Effector CD8-positive, alpha-beta T cell (primary cell): ENCODE data around the gene MYO16.

ENCODE experiments used
- DNase-seq: peaks from one replicate; lab custom pipeline; 2025; lab: John Stamatoyannopoulos, UW

MYO16 gene

GRCh38 chr13:108795841-108796240 is 166.4 kb downstream of the MYO16 start:
- DNase-seq: no peak

DNA sequence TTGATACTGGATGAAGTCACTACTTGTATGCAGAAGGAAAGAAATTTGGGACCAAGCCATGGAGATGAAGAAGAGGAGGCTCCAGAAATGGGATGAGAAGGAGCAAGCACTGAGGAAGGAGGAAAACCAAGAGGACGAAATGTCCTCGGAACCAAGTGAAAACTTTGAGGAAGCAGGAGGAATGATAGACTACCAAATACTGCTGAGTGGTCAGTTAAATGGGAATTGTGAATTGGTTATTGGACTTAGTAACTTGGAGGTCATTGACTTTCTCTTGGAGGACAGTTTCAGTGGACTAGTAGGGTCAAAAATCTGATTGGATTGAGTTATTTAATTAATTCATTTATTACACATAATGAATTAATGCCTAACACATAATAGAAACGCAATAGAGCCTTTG is 167.9 kb downstream of the MYO16 start:
- no peak for DNase-seq

GRCh38 chr13:108807841-108808240 is 178.4 kb downstream of the MYO16 start:
- no peak for DNase-seq

GRCh38 chr13:108812165-108812564 is 182.8 kb downstream of the MYO16 start:
- DNase-seq: no peak

GRCh38 chr13:108812661-108813060 is 183.2 kb downstream of the MYO16 start:
- DNase-seq: no peak

DNA sequence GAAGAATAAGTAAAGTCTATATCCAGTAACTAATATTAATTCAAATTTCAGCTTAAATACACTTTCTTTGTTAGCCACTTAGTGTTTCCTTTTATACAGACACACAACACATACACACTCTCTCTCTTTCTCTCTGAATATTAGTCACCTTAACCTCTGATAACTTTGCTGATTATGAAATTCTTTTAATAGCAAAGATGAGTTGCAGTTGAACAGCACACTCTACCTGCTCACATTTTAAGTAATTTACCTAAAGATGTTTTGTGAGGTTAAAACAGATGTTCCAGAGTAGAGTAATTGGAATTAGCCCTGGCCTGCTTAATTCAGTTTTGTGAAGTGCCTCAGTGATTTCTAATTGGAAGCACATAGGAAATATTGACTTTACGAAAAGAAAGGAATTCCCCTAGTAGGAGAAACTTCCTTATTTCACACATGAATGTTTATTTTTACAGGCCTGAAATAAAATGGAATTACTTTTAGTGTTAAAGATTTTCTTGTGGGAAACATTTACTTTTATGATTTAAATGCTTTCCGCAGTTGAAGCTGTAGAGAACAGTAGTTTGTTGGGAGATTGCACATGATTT is 184.3 kb downstream of the MYO16 start:
- no peak for DNase-seq

DNA sequence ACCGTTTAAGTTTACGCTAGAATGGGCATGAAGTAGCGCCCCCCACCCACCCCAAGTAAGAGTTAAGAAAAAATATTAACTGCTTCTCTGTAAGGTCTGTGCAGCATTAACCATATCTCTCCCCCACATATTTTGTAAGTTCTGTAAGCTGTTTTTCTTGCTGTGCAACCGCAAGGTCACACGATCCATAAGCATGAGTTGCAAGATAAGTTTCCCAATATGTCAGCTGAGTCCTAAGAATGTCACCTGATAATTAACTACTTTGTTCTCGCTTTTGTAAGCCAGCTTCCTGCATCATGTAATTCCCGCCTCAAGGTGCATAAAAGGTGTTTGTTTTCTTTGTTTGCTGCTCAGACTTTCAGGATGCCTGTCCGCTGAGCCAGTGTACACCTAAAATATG is 187.0 kb downstream of the MYO16 start:
- no peak for DNase-seq

- DNase-seq: no peak
Observed at GRCh38 chr13:108827646-108828045, 198.2 kb downstream of the MYO16 start.

DNA sequence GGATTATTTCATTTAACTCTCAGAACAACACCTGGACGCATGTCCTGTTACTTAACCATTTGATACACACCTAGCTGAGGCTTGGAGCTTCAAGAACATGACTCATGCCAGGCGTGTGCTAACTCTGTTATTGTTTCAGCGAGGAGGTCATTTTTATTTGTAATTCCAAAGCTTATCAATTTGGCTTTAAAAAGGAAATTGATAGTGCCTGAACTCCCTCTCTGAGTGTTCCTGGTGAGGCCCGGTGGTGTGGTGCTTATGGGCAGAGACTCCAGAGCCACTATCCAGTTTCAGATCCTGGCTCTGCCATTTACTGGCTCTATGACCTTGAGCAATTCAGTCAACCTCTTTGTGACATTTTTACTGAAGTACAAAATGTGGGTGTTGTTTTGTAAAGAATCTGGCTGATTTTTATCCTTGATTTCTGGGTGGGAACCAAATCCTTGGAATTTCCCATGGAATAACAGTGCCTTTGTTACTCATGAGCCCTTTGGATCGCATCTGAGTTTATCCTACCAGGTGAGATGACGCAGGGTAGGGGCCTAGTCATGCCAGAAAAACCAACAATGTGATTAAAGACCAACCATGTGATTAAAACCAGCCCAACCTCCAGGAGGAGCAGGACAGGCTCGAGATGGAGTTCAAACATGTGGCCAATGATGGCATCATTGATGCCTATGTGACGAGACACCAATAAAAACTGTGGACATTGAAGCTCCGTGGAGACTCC is 198.8 kb downstream of the MYO16 start:
- no peak for DNase-seq

- no peak for DNase-seq
Observed at GRCh38 chr13:108830916-108831315, 201.5 kb downstream of the MYO16 start.

- DNase-seq: no peak
Observed at GRCh38 chr13:108833531-108833930, 204.1 kb downstream of the MYO16 start.

GRCh38 chr13:108834193-108834592 is 204.8 kb downstream of the MYO16 start:
- DNase-seq: no peak

DNA sequence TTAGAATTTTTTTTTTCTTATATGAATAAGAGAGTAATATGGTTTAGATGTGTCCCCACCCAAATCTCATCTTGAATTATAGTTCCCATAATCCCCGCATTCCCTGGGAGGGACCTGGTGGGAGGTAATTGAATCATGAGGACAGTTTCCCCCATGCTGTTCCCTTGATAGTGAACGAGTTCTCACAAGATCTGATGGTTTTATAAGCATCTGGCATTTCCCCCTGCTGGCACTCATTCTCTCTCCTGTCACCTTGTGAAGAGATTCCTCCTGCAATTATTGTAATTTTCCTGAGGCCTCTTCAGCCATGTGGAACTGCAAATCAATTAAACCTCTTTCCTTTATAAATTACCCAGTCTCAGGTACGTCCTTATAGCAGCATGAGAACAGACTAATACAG is 205.7 kb downstream of the MYO16 start:
- no peak for DNase-seq

GRCh38 chr13:108850691-108851090 is 221.3 kb downstream of the MYO16 start:
- no peak for DNase-seq

- no peak for DNase-seq
Observed at GRCh38 chr13:108851660-108852059, 222.2 kb downstream of the MYO16 start.

DNA sequence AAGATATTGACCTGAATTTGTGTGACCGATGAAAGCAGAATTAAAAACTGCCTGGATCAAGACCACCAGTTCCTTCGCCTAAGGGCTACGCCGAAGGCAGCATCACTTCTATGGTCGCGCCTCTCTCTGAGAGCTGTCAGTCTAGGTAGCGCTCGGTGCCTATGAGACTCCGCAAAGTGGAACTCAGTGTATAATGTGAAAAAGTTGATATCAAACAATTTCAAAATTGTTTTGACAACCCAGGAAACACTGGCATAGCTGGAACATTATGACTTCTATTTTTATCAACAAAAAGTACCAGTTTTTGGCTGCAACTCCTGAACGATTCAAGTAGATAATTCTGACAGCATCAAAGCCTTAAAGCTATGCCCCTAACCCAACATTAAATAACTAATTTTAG is 223.6 kb downstream of the MYO16 start:
- no peak for DNase-seq

GRCh38 chr13:108855737-108856387 is 226.5 kb downstream of the MYO16 start:
- DNase-seq: no peak

DNA sequence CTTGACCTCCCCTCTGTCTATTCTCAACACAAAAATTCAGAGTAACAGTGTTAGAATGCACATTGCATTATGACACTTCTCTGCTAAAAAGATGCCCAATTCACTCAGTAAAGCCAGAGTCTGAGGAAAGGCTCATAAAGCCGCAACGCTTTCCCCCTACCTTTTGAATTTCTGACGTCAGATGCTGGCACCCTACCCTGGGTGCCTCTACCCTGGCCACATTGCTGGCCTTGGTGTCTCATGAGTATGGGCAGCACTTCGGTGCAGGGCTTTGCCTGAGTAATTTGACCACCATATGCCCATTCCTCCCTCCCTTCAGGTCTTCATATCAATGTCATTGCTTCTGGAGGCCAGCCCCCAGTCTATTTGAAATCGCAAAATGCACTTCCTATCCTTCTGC is 229.3 kb downstream of the MYO16 start:
- DNase-seq: no peak

- DNase-seq: no peak
Observed at GRCh38 chr13:108859197-108860012, 230.0 kb downstream of the MYO16 start.

GRCh38 chr13:108860418-108860817 is 231.0 kb downstream of the MYO16 start:
- no peak for DNase-seq

DNA sequence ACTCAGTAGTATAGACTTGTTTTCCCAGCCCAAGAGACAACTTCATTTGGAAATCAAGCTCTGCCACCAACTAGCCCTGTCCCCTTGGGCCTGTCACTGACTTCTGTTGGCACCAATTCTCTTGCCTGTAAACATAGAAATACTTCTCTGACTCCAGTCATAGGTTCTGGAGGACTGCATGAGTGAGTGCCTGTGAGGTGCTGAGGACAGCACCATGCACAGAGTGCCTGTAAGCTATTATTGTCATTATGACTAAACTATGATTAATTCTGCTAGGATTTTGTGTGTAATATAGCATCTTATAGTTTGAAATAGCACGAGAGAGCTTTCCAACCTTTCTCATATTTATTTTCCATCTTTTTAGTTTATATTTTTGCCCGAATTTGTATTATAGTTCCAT is 247.9 kb downstream of the MYO16 start:
- no peak for DNase-seq

GRCh38 chr13:108878732-108879131 is 249.3 kb downstream of the MYO16 start:
- DNase-seq: no peak
